Glomerular visceral epithelial cell (primary cell): ENCODE results near the gene KLHL28.

Source experiments
- DNase-seq: peaks from one replicate; pipeline ENCODE4 v3.0.0-alpha.2; 2016; ENCODE audit errors: extremely low spot score

KLHL28 gene

GRCh38 chr14:44960146-44960545 lies 1.6 kb downstream of the KLHL28 start:
- DNase-seq = no peak

GRCh38 chr14:44959538-44959937 lies 2.2 kb downstream of the KLHL28 start:
- DNase-seq = no peak

- no peak for DNase-seq
Observed at GRCh38 chr14:44956866-44957265, 4.9 kb downstream of the KLHL28 start.

- no peak for DNase-seq
Observed at GRCh38 chr14:44955528-44955927, 6.2 kb downstream of the KLHL28 start.

- DNase-seq = no peak
Observed at GRCh38 chr14:44954750-44955149, 7.0 kb downstream of the KLHL28 start.

- no peak for DNase-seq
Observed at GRCh38 chr14:44952391-44953110, 9.2 kb downstream of the KLHL28 start.

- DNase-seq = no peak
Observed at GRCh38 chr14:44951051-44951450, 10.7 kb downstream of the KLHL28 start.

GRCh38 chr14:44945264-44945663 lies 16.5 kb downstream of the KLHL28 start:
- DNase-seq = no peak

GRCh38 chr14:44944107-44944506 lies 17.6 kb downstream of the KLHL28 start:
- no peak for DNase-seq

GRCh38 chr14:44942436-44942835 lies 19.3 kb downstream of the KLHL28 start:
- DNase-seq = no peak

- no peak for DNase-seq
Observed at GRCh38 chr14:44941591-44941990, 20.2 kb downstream of the KLHL28 start.

- no peak for DNase-seq
Observed at GRCh38 chr14:44940944-44941343, 20.8 kb downstream of the KLHL28 start.

GRCh38 chr14:44940211-44940610 lies 21.5 kb downstream of the KLHL28 start:
- no peak for DNase-seq

- DNase-seq = no peak
Observed at GRCh38 chr14:44937547-44937946, 24.2 kb downstream of the KLHL28 start.

GRCh38 chr14:44935155-44935554 lies 26.6 kb downstream of the KLHL28 start:
- no peak for DNase-seq

GRCh38 chr14:44928793-44929192 lies 33.0 kb downstream of the KLHL28 start:
- DNase-seq = no peak

GRCh38 chr14:44914849-44915248 lies 46.9 kb downstream of the KLHL28 start:
- DNase-seq = no peak

GRCh38 chr14:44912041-44912869 lies 49.5 kb downstream of the KLHL28 start:
- DNase-seq = no peak

GRCh38 chr14:44910821-44911220 lies 50.9 kb downstream of the KLHL28 start:
- DNase-seq = no peak

GRCh38 chr14:44901696-44902095 lies 60.1 kb downstream of the KLHL28 start:
- DNase-seq = no peak

- no peak for DNase-seq
Observed at GRCh38 chr14:44898551-44898950, 63.2 kb downstream of the KLHL28 start.

GRCh38 chr14:44897845-44898151 lies 63.9 kb downstream of the KLHL28 start:
- DNase-seq = no peak
